HEK293 (cell line): Measurements from ENCODE around the gene CTNNBL1.
"Not testable (repeated sequence)": the region's sequence is repeated elsewhere in the genome, so short reads cannot be mapped to it uniquely, and the experiment has no call there.

ENCODE experiments used
- CTCF ChIP-seq: fragments of 450-650 bp; formaldehyde crosslinking; IDR thresholded peaks from 2 replicates; pipeline ENCODE4 v1.5.1; 2016; ENCODE audit warnings: missing biosample characterization, missing genetic modification characterization
- MYNN ChIP-seq: fragments of 450-650 bp; formaldehyde crosslinking; IDR thresholded peaks from 2 replicates; pipeline ENCODE4 v1.5.1; 2016; ENCODE audit warnings: missing biosample characterization, missing genetic modification characterization, borderline replicate concordance
- REST ChIP-seq: fragments of 450-650 bp; formaldehyde crosslinking; IDR thresholded peaks from 2 replicates; pipeline ENCODE4 v1.5.1; 2016; ENCODE audit warnings: missing biosample characterization, missing genetic modification characterization
- YY1 ChIP-seq: fragments of 450-650 bp; formaldehyde crosslinking; IDR thresholded peaks from 2 replicates; pipeline ENCODE4 v1.5.1; 2018; ENCODE audit warnings: missing biosample characterization, missing genetic modification characterization
- ZBTB17 ChIP-seq: fragments of 450-650 bp; formaldehyde crosslinking; IDR thresholded peaks from 2 replicates; pipeline ENCODE4 v1.5.1; 2016; ENCODE audit warnings: missing biosample characterization, missing genetic modification characterization
- ZFP41 ChIP-seq: fragments of 450-650 bp; formaldehyde crosslinking; IDR thresholded peaks from 2 replicates; pipeline ENCODE4 v1.5.1; 2016; ENCODE audit warnings: missing biosample characterization, missing genetic modification characterization, borderline replicate concordance
- ZNF16 ChIP-seq: fragments of 450-650 bp; formaldehyde crosslinking; IDR thresholded peaks from 2 replicates; pipeline ENCODE4 v1.5.1; 2016; ENCODE audit warnings: low read depth, missing biosample characterization, missing genetic modification characterization
- ZNF423 ChIP-seq: fragments of 450-650 bp; formaldehyde crosslinking; IDR thresholded peaks from 2 replicates; pipeline ENCODE4 v1.5.1; 2016; ENCODE audit warnings: missing biosample characterization, missing genetic modification characterization
- ZNF433 ChIP-seq: fragments of 450-650 bp; formaldehyde crosslinking; IDR thresholded peaks from 2 replicates; pipeline ENCODE4 v1.5.1; 2016; ENCODE audit warnings: missing biosample characterization, missing genetic modification characterization, low read depth
- ZNF561 ChIP-seq: fragments of 450-650 bp; IDR thresholded peaks from 2 replicates; pipeline ENCODE4 v1.5.1; 2018; ENCODE audit warnings: missing biosample characterization, missing genetic modification characterization, borderline replicate concordance
- ZNF585B ChIP-seq: fragments of 450-650 bp; formaldehyde crosslinking; IDR thresholded peaks from 2 replicates; pipeline ENCODE4 v1.5.1; 2016; ENCODE audit warnings: missing biosample characterization, missing genetic modification characterization
- ZSCAN23 ChIP-seq: fragments of 450-650 bp; formaldehyde crosslinking; IDR thresholded peaks from 2 replicates; pipeline ENCODE4 v1.5.1; 2016; ENCODE audit warnings: missing biosample characterization, missing genetic modification characterization
- TF ChIP-seq, protein P1 (sequence below): fragments of 450-650 bp; formaldehyde crosslinking; IDR thresholded peaks from 2 replicates; pipeline ENCODE4 v1.5.1; 2016; ENCODE audit warnings: missing biosample characterization, missing genetic modification characterization

DNA sequence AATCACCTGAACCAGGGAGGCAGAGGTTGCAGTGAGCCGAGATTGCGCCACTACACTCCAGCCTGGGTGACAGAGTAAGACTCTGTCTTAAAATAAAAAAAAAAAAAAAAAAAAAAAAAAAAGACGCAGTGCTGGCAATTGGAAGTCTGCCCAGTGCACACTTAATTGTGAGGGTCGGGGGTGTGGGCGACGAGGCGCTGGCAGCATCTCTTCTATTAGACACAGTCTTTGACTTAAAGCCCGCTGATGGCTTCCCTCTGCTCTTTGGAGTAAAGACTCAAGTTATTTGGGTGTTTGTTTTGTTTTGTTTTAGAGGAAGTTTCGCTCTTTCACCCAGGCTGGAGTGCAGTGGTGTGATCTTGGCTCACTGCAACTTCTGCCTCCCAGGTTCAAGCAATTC lies 10.7 kb upstream of the CTNNBL1 start:
- TF ChIP-seq ZNF561; CTCF (tag by site-specific recombination); ZNF433 (tag by site-specific recombination); ZBTB17 (tag by site-specific recombination); ZNF16 (tag by site-specific recombination); ZSCAN23; REST (tag by site-specific recombination); ZNF585B (tag by site-specific recombination); ZFP41 (tag by site-specific recombination); MYNN (tag by site-specific recombination); ZNF423 (tag by site-specific recombination); YY1 (tag by site-specific recombination): not testable (repeated sequence)
- TF ChIP-seq, protein P1, sequence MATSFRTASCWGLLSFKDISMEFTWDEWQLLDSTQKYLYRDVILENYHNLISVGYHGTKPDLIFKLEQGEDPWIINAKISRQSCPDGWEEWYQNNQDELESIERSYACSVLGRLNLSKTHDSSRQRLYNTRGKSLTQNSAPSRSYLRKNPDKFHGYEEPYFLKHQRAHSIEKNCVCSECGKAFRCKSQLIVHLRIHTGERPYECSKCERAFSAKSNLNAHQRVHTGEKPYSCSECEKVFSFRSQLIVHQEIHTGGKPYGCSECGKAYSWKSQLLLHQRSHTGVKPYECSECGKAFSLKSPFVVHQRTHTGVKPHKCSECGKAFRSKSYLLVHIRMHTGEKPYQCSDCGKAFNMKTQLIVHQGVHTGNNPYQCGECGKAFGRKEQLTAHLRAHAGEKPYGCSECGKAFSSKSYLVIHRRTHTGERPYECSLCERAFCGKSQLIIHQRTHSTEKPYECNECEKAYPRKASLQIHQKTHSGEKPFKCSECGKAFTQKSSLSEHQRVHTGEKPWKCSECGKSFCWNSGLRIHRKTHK (tag by site-specific recombination): not testable (repeated sequence)
